Measurements from ENCODE around the gene NLRC5. TPM values are rescaled to one million over a fixed set of nuclear protein-coding genes. Genes with fewer than 3 reads are reported as not detected.
"Not testable (repeated sequence)": the region's sequence is repeated elsewhere in the genome, so short reads cannot be mapped to it uniquely, and the experiment has no call there.

NLRC5 gene
- total RNA-seq, 1 donor from 2014 or later: 2.0 TPM

DNA sequence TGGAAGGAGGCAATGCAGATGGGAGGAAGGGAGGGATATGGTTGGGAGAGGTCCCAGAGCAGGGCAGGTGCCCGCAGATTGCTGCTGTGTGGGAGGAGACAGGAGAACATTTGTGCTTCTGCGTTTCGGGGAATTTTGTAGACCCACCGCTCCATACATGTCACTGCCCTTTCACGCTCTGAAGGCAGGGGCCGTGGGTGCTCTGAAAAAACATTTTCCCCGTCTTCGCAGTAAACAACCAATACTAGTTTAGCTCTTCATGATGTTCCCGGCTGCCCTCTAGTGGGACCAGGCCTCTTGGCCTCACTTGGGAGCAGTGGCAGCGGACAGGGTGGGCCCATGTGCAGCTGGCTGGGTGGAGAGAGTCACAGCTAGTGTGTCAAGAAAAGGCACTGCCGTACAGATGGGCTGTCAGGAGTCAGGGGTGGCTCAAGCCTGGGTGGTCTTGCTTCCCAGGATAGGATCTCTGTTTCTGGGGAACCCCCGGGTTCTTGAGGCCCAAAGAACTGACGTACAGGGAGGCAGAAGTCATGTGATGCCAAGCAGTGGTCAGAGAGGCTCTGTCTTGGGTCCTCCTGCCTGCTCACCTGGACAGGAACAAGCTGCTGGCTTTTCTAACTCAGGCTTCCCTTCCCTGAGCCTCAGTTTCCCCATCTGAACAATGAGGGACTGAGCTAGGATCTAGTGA is 56.5 kb downstream of the NLRC5 start:
- DNase-seq: peak; percentile 3

DNA sequence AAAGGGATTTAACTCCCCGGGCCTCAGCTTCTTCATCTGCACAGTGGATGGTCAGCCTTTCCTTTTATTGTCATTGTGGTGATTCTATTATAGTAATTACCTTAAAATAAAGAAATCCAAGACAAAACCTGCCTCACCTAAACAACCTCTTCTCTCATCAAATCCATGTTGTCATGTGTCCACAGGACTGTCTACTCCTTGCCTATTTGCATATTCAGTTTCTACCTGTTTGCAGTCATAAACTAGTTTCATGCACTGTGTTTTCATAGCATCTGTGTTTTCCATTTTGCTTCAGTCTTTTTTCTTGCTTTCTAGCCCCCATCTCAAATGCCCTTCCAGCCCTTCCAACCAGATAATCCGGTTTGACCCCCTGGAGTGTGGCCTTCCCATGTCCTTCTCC is 58.7 kb downstream of the NLRC5 start:
- no peak for DNase-seq

DNA sequence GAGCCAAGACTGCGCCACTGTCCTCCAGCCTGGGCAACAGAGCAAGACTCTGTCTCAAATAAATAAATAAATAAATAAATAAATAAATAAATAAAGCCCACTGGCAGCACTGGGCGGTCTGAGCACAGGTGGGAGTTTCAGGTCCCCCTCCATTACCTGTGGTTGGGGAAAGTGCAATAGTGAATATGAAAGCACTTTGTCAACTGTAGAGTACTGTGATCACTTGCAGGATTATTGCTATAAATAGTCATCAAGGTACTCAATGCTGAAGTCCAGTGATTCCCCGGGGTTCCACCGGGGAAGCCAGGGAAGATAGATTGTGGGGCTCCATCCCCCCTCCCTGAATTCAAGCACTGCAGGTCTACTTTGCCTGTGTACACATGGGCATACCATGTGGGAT is 60.3 kb downstream of the NLRC5 start:
- no peak for DNase-seq

DNA sequence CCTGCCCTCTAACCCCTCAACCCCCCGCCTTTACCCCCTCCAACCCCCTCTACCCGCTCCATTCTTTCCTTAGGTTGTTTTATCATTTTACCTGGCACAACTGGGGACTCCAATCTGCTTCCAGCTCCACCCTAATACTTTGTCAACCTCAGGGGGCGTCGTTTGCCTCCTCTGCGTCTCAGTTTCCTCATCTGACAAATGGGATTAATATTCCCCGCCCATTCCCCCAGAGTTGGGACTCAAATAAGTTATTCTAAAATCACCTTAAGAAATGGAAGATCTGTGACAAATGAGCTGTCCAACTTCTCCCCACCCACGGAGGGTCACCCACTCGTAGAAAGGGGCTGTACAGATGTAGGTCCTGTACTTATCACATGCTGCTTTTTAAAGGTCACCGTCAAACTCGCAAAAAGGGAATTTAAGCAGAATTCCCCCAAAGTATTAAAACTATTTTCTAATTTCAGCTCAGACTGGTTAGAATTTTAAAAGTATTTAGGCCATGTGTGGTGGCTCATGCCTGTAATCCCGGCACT is 62.4 kb downstream of the NLRC5 start:
- no peak for DNase-seq

DNA sequence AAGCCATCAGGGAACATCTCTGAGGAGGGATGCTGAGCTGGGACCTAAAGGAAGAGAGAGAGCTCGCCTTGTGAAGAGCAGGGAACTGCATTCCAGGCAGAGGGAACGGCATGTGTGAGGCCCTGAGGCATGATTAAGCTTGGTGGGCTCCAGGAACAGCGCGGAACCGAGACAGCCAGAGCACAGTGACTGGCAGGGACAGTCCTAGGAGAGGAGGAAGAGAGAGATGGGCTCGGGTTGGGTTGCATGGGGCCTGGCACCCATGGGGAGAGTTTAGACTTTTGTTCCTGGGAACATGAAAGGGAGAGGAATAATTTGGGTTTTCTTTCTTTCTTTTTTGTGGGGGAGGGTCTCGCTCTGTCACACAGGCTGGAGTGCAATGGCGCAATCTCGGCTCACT is 63.8 kb downstream of the NLRC5 start:
- no peak for DNase-seq

DNA sequence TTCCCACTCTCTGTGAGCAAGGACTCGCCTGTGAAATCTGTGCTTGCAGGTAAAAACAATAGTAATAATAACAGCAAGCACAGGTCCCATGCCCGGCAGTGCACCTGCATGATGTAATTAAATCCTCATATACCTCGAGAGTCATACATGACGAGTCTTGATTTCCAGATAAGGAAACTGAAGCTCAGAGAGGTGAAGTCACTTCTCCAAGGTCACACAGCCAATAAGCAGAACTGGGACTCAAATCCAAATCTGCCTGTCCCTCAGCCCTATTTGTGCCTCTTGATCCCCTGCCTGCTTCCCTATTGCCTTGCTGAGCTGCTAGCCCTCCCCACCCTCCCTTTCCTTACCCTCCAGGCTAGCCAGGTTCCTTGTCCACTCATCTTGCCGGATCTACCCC is 65.0 kb downstream of the NLRC5 start:
- DNase-seq: no peak

DNA sequence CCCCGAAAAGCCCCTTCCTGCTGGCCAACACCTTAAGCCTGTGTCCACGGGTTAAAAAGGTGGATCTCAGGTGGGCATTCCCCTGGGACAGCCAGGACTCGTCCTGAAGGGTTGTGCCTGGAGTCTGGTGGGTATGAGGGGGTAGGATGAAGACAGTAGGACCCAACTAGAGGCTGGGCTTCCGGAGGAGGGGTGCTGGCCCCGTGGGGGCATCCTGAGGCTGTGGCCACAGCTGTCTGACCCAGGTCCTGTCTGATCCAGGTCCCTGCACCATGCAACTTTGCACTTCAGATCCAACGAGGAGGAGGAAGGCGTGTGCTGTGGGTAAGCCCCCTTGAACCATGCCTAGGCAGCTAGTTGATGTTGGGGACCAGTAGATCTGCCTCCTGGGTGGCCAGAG is 65.4 kb downstream of the NLRC5 start:
- DNase-seq: no peak

DNA sequence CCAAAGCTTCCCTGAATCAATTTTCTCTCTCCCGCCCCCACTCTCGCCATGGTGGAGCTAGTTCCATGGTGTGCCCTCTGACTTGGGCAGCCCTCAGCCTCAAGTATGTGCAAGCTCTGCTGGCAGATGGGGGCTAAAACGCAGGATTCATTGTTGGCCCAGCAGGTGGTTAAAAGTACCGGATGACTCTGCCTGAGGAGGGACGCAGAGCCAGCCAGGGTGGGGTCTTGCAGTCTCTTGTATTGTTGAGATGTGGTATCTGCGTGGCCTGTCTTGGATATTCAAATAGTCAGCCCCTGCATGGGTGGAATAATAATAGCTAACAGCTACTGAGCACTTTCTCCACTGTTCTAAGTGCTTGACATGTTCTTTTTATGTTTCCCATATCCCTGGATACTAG is 66.3 kb downstream of the NLRC5 start:
- no peak for DNase-seq

DNA sequence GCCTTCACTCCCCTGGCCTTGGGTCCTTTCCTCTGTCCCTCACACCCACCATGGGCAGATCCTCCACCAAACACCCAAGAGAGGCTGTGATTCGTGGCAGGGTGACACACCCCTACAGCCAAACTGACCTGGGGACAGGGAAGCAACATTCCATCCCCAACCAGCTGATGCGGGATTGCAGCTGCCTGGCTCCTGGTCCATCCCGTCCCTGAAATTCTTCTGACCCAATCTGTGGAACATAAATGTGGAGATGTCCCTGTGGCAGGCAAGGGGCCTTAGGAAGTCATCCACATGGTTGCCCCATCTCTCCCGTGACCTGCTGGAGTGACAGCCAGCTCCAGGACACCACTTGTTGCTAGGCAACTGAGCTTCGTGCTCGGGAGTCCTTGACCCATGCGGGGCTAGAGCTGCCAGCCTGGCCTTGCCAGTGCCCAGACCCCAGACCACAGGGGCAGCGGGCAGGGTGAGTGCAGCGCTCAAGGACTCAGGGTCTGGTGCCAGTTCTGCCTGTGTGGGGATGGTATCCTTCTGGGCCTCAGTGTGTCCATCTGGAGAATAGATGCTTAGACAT is 69.0 kb downstream of the NLRC5 start:
- DNase-seq: no peak

DNA sequence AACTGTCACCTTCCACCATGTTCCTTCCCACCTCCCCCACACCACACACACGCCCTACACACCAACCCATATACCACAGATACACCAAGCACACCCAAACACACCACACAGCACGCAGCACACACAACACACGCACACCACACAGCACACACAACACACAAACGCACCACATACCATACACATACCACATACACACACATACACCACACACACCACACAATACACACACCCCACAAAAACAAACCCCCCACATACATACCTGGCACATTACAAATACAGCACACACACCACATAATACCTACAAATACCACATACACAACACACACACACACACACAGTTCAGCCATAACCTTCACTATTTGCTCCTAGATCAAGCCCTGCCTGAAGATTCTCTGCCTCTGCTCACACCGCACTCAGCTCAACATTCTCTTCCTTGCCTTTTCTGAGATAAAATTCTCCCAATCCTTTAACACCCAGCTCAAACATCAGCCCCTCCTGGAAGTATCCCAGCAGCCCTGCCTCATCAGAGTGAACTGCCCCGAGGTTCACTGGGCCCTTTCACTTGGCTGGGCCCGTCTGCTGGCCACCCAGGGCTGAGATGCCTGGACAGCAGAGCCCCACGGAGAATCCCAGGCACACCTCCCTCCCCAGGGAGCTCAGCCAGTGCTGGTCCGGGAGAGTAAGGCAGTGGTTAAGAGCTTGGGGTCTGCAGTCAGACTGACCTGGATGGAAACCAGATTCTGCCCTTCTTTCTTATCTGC is 71.1 kb downstream of the NLRC5 start:
- no peak for DNase-seq

DNA sequence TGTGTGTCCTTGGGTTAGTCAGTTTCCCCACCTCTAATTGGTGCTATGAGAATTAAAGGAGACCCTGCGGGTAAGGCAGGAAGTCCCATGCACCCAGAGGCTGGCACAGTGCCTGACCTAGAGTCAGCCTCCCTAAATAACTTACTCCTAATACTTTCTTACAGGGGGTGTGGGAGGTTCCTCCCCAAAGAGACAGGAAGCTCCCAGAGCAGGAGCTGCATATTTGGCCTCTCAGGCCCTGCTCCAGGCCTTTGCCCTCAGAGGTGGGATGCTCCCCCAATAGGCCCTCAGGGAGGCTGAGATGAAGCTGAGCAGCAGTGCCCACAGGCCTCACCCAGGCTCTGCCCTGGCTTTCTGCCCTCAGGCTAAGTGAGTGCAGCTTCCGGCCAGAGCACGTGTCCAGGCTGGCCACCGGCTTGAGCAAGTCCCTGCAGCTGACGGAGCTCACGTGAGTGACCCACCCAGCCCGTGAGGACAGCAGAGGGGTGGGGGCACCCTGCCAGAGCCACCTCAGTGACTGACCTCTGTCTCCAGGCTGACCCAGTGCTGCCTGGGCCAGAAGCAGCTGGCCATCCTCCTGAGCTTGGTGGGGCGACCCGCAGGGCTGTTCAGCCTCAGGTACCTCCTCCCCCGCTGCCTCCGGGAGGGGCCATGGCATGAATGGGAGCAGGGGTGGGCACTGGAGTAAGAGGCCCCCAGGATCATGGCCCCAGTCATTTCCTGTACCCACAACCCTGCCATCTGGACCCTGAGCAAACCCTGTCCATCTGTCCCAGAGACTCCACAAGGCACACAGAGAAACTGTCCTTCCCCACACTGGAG is 71.9 kb downstream of the NLRC5 start:
- no peak for DNase-seq

DNA sequence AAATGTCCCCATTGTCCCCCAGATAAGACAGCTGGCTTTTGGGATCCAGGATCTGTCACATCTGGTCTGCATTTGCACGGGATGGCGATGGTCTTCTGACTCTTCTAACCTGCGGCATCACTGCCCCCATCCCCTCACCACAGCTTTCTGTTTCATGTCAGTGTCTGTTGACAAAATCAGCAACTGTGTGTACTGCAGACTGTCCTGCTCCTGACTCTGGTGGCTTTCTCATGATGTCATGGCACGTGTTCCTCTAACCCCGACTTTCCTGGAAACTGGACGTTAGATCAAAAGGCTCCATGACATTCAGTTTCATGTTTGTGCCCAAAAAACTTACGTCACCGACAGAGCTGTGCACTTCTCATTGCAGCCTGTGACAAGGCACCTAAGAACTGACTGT is 73.0 kb downstream of the NLRC5 start:
- no peak for DNase-seq

DNA sequence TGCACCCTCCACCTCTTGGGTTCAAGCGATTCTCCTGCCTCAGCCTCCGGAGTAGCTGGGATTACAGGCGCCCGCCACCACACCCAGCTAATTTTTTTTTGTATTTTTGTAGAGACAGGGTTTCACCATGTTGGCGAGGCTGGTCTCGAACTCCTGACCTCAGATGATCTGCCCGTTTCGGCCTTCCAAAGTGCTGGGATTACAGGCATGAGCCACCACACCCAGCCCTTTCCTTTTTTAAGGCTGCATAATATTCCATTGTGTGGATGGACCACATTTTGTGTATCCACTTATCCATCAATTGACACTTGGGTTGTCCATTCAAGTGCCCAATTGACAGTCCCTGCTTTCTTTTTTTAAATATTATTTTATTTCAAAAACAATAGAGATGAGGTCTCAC is 73.8 kb downstream of the NLRC5 start:
- DNase-seq: not testable (repeated sequence)

DNA sequence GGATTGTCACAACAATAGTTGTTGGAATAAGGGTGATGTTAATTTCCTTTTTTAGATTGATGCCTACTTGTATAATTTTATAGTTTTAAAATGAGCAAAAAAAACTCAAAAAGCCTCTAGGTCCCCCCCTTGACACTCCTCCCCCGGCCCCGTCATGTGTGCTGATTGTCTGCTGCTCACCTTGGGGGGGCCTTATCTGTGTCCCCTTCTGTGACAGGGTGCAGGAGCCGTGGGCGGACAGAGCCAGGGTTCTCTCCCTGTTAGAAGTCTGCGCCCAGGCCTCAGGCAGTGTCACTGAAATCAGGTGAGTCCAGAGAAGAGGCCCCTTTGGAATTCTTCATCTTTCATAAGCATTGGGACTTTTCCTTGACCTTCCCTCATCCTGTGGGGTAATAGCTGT is 75.6 kb downstream of the NLRC5 start:
- no peak for DNase-seq

DNA sequence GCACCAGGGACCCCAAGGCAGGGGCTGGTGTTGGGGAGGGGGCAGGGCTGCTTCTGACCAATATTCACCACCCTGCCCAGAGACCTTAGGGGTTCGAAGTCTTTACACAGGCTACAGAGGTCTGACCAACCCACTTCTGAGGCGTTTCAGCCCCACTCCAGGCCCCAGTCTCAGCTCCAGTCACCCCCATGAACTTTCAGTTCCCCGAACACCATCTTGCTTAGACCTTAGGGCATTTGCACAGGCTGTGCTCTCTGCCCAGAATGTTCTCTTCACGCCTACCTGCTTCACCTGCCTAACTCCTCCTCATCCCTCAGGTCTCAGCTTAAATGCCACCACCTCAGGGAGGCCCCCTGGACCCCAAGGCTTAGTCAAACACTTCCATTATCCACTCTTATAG is 77.3 kb downstream of the NLRC5 start:
- no peak for DNase-seq

DNA sequence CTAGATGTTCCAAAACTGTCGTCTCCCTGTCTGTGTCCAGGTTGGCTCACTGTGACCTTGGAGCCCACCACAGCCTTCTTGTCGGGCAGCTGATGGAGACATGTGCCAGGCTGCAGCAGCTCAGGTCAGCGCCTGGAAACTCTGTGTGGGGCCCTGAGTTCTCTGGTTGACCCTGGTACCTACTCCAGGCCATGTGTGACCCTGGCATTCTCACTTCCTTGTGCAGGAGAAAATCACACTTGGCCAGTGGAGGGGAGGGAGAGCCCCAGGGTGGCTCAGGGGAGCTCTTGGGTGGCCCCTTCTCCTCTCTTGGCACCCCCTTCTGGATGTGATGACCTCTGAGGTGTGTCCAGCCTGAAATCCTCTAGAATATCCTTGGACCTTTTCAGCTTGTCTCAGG is 78.0 kb downstream of the NLRC5 start:
- no peak for DNase-seq

DNA sequence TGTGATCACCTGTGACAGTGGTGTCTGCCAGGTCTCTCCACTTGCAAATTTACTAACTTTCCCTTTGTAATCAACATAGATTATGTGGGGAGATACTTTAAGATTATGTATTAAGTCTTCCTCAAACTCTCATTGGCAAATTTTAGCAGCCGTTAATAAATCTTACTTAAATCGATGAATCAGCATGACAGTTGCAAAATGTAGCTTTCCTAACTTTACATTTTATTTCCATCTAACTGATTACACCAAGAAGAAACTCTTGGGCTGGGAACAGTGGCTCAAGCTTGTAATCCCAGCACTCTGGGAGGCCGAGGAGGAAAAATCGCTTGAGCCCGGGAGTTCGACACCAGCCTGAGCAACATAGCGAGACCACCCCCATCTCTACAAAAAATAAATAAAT is 79.7 kb downstream of the NLRC5 start:
- no peak for DNase-seq

DNA sequence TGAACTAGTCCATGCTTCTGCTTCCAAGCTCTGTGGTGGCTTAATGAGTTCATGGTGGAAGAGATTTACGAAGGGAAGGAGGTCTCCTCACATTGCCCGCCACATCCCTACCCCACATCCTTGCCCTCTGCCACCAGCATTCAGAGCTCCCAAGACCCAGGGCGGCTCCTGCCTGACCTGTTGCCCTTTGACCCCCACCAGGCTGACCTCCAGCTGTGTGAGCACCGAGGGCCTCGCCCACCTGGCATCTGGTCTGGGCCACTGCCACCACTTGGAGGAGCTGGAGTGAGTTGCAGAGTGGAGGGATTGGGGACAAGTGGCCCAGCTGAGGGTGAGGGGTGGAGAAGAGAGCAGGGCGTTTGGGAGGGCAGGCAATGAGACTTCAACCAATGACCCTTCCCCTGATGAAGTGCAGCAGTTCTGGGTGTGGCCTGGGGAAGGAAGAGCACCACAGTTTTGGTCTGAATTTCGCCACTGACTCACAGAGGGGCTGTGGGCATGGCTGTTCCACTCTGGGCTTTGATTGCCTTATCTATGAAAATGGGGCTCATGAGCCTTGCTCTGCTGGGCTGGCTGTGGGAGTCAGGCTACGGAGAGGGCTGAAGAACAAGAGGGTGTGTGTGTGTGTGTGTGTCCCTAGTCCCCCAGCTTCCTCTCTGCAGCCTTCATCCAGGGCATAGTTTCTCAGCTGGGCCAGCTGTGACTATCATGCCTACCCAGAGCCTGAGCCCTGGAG is 80.4 kb downstream of the NLRC5 start:
- no peak for DNase-seq

DNA sequence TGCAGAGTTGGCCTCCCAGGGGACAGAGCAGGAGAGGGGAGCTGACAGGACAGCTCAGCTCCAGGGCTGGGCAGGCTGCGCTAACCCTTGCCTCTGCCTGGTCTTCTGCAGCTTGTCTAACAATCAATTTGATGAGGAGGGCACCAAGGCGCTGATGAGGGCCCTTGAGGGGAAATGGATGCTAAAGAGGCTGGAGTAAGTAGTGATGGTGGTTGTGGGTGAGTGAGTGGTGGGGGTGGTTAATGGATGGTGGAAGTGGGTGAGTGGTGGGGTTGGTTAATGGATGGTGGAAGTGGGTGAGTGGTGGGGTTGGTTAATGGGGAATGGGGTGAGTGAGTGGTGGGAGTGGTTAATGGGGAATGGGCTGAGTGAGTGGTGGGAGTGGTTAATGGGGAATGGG is 81.1 kb downstream of the NLRC5 start:
- no peak for DNase-seq

DNA sequence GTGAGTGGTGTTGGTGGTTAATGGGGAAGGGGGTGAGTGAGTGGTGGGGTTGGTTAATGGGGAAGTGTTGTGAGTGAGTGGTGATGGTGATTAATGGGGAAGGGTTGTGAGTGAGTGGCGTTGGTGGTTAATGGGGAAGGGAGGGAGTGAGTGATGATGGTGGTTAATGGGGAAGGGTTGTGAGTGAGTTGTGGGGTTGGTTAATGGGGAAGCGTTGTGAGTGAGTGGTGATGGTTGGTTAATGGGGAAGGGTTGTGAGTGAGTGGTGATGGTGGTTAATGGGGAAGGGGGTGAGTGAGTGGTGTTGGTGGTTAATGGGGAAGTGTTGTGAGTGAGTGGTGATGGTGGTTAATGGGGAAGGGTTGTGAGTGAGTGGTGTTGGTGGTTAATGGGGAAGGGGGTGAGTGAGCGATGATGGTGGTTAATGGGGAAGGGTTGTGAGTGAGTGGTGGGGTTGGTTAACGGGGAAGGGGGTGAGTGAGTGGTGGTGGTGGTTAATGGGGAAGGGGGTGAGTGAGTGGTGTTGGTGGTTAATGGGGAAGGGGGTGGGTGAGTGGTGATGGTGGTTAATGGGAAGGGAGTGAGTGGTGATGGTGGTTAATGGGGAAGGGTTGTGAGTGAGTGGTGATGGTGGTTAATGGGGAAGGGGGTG is 81.8 kb downstream of the NLRC5 start:
- not testable (repeated sequence) for DNase-seq

DNA sequence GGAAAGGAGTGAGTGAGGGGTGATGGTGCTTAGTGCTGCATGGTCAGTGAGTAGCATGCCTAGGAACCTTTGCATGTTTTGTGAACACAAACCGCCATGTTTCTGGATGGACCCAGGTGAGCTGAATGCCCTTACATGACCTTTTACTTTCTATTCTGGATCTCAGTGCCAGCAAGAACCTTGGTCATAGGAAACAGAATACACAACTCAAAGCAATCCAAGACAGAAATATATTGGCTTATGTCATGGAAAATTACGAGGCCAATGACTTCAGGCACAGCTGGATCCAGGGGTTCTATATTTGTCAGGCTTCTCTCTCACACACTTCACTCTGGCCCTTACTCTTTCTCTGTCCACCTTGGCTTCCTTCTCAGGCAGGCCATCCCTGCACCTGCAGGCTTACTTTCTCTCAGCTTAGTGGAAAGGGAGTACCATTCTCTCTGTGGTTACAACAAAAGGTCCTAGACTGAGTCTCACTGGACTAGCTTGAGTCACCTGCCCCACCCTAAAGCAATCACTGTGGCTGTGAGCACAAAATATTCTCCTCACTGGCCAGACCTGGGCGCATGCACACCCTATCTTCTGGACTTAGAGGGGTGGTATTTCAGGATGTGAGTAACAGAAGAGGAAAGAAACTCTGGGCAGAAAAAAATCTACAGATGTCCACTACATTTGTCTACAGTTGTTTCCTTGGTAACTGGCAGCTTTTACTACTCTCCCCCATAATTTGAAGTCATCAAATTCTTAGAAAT is 82.7 kb downstream of the NLRC5 start:
- no peak for DNase-seq

Data from occipital lobe (tissue), 2 donors.